Brain microvascular endothelial cell (primary cell): Measurements from ENCODE around the gene TM2D3.

Source experiments
- DNase-seq: peaks from one replicate; pipeline ENCODE4 v3.0.0-alpha.2; 2020
- H3K27ac ChIP-seq: fragments of 250-450 bp; sonication (Bioruptor Pico); 2 replicates; pipeline ENCODE4 v1.5.1; 2020; ENCODE audit warnings: mild to moderate bottlenecking, moderate library complexity
- H3K27me3 ChIP-seq: fragments of 250-450 bp; sonication (Bioruptor Pico); replicated peaks from 2 replicates; pipeline ENCODE4 v1.5.1; 2020; ENCODE audit warnings: mild to moderate bottlenecking
- H3K36me3 ChIP-seq: fragments of 250-450 bp; sonication (Bioruptor Pico); replicated peaks from 2 replicates; pipeline ENCODE4 v1.5.1; 2020; ENCODE audit warnings: mild to moderate bottlenecking
- H3K4me3 ChIP-seq: 2 replicates; pipeline ENCODE4 v1.5.1; 2011; ENCODE audit warnings: low read depth, mild to moderate bottlenecking, control low read depth, low read length, moderate library complexity
- CTCF ChIP-seq: IDR thresholded peaks from 2 replicates; pipeline ENCODE4 v1.5.1; 2011; ENCODE audit warnings: low read depth, mild to moderate bottlenecking, moderate library complexity, low read length, control low read depth, inconsistent platforms; ENCODE audit errors: missing control alignments
- in situ Hi-C: cut with HindIII; loops from 2 replicates; pipeline ENCODE4 v1.10.0; 2017; ENCODE audit warnings: low sequenced_read_pairs, low pct_ligation_motif_present

The TM2D3 gene

DNA sequence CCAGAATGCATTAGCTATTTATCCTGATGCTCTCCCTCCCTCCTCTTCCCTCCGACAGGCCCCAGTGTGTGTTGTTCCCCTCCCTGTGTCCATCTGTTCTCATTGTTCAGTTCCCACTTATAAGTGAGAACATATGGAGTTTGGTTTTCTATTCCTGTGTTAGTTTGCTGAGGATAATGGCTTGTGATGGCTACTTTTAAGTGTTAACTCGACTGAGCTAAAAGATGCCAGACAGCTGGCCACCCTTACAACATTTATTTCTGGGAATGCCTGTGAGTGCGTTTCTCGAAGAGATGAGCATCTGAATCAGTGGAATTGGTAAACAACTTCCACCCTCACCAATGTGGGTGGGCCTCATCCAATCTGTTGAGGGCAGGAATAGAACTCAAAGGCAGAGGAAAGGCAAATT is 24.7 kb upstream of the TM2D3 start:
- no peak for DNase-seq
- in situ Hi-C loops: no loop called here
- Histone ChIP-seq H3K27me3 (no peaks in the 10 kb centered on the region), H3K4me3 (no peak overlapping the region), H3K27ac (peak overlapping the region; percentile 90), H3K36me3 (no peaks in the 10 kb centered on the region)
- TF ChIP-seq CTCF: no peak

DNA sequence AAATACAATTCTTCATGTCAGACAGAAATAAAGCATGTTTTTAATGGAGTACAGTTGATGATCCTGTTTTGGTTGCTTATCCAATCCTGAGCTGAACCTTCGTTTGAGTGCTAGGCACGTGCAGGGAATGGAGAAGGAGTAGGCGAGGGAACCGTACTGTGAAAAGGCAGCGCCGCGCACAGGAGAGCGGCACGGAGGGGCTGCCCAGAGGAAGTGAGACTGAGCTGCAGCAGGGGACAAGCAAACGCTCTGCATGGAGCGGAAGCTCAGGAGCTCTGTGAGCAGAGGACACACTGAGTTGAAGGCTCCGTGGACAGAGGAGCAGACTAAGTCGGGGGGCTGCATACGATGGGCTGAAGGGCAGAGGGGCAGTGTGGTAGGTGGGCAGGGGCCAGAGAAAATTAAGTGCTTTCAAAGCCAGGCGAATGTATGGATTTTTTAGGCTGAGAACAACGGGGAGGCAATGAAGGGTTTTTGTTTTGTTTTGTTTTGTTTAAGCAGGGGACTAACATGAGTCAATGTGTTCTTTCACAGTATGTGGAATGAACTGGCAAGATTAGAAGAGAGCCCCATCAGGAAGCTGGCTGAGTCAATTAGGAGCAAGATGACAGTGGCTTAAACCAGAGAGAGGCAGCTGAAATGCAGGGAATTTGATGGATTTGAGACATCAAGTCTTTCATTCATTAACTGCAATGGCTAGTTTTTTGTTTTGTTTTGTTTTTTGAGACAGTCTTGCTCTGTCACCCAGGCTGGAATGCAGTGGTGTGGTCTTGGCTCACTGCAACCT is 23.8 kb upstream of the TM2D3 start:
- DNase-seq: peak; percentile 85
- peak overlapping the region; percentile 90 for H3K27ac ChIP-seq

DNA sequence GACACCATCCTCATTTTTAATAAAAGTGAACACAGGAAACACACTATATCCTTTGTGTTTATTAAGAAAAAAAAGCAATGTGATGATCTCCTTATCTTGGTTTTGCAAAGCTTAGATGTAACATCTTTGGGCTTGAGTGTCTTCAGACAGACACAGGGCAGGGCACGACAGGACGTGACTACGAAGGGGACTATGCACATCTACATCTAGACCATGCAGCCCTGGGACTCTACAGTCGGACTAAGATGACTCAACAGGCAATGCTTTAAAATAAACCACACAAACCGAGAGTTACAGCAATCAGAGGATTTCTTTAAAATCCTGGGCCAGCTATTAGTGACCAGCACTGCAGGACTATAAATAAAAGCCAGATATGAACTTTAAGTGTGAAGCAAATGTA is 22.8 kb upstream of the TM2D3 start:
- in situ Hi-C loops: no loop called here
- no peaks in the 10 kb centered on the region for H3K27me3 ChIP-seq
- no peaks in the 10 kb centered on the region for H3K36me3 ChIP-seq
- TF ChIP-seq CTCF: no peak
- H3K27ac ChIP-seq: peak overlapping the region; percentile 90
- DNase-seq: peak; percentile 95
- no peak overlapping the region for H3K4me3 ChIP-seq

More for the DNA sequence above, 23.8 kb upstream of the TM2D3 start:
- H3K27me3 ChIP-seq: no peaks in the 10 kb centered on the region
- in situ Hi-C loops: no loop called here
- no peak for TF ChIP-seq CTCF
- no peaks in the 10 kb centered on the region for H3K36me3 ChIP-seq
- H3K4me3 ChIP-seq: peak overlapping the region; percentile 45

GRCh38 chr15:101672298-101672697 is 20.1 kb upstream of the TM2D3 start:
- in situ Hi-C loops: no loop called here
- TF ChIP-seq CTCF: no peak
- Histone ChIP-seq H3K27ac (no peak overlapping the region), H3K4me3 (no peak overlapping the region), H3K27me3 (no peaks in the 10 kb centered on the region), H3K36me3 (no peaks in the 10 kb centered on the region)
- DNase-seq: no peak

GRCh38 chr15:101669744-101670143 is 17.6 kb upstream of the TM2D3 start:
- no peak for DNase-seq
- H3K4me3 ChIP-seq: no peak overlapping the region
- in situ Hi-C loops: no loop called here
- TF ChIP-seq CTCF: no peak
- no peak overlapping the region for H3K27ac ChIP-seq
- H3K36me3 ChIP-seq: no peaks in the 10 kb centered on the region
- H3K27me3 ChIP-seq: no peaks in the 10 kb centered on the region

GRCh38 chr15:101667881-101668280 is 15.7 kb upstream of the TM2D3 start:
- Histone ChIP-seq H3K27ac (no peak overlapping the region), H3K27me3 (no peaks in the 10 kb centered on the region), H3K36me3 (no peaks in the 10 kb centered on the region), H3K4me3 (no peak overlapping the region)
- in situ Hi-C loops: no loop called here
- no peak for DNase-seq
- no peak for TF ChIP-seq CTCF
